ENCODE measurements around the gene ARHGEF3.

DNA sequence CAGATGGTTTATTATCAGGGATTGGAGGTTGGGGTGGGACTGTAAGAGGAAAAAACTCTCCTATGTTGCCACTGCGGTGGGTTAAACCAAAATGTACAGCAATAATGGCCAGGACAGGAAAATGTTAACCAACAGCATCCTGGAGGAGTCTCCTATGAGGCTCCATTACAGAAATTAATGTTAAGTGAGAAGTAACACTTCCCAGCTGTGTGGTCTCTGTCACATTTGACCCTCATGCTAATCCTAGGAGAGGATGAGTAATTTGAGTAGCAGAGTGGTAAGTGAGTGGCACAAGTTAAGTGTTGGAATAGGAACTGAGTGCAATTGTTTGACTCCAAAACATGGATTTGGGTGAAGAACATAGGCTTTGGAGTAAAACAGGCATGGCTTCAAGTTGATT is 39.0 kb downstream of the ARHGEF3 start:
- TF ChIP-seq, protein P1, sequence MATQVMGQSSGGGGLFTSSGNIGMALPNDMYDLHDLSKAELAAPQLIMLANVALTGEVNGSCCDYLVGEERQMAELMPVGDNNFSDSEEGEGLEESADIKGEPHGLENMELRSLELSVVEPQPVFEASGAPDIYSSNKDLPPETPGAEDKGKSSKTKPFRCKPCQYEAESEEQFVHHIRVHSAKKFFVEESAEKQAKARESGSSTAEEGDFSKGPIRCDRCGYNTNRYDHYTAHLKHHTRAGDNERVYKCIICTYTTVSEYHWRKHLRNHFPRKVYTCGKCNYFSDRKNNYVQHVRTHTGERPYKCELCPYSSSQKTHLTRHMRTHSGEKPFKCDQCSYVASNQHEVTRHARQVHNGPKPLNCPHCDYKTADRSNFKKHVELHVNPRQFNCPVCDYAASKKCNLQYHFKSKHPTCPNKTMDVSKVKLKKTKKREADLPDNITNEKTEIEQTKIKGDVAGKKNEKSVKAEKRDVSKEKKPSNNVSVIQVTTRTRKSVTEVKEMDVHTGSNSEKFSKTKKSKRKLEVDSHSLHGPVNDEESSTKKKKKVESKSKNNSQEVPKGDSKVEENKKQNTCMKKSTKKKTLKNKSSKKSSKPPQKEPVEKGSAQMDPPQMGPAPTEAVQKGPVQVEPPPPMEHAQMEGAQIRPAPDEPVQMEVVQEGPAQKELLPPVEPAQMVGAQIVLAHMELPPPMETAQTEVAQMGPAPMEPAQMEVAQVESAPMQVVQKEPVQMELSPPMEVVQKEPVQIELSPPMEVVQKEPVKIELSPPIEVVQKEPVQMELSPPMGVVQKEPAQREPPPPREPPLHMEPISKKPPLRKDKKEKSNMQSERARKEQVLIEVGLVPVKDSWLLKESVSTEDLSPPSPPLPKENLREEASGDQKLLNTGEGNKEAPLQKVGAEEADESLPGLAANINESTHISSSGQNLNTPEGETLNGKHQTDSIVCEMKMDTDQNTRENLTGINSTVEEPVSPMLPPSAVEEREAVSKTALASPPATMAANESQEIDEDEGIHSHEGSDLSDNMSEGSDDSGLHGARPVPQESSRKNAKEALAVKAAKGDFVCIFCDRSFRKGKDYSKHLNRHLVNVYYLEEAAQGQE (tag by site-specific recombination; IDR thresholded peaks at IDR 0.05): no peak
- no peak for TF ChIP-seq ZNF677 (tag by site-specific recombination; IDR thresholded peaks at IDR 0.05)
- no peak for TF ChIP-seq KLF1 (tag by site-specific recombination; IDR thresholded peaks at IDR 0.05)
- no peak for TF ChIP-seq ZNF146 (tag by site-specific recombination; IDR thresholded peaks at IDR 0.05)
- TF ChIP-seq, protein P2, sequence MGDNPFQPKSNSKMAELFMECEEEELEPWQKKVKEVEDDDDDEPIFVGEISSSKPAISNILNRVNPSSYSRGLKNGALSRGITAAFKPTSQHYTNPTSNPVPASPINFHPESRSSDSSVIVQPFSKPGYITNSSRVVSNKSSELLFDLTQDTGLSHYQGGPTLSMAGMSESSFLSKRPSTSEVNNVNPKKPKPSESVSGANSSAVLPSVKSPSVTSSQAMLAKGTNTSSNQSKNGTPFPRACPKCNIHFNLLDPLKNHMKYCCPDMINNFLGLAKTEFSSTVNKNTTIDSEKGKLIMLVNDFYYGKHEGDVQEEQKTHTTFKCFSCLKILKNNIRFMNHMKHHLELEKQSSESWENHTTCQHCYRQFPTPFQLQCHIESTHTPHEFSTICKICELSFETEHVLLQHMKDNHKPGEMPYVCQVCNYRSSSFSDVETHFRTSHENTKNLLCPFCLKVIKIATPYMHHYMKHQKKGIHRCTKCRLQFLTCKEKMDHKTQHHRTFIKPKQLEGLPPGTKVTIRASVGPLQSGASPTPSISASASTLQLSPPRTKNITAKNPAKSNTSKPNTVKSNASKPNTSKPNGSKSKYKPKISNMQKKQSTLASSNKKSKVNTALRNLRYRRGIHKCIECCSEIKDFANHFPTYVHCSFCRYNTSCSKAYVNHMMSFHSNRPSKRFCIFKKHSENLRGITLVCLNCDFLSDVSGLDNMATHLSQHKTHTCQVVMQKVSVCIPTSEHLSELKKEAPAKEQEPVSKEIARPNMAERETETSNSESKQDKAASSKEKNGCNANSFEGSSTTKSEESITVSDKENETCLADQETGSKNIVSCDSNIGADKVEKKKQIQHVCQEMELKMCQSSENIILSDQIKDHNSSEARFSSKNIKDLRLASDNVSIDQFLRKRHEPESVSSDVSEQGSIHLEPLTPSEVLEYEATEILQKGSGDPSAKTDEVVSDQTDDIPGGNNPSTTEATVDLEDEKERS (tag by site-specific recombination; IDR thresholded peaks at IDR 0.05): no peak
- TF ChIP-seq YY1 (tag by site-specific recombination; IDR thresholded peaks at IDR 0.05): no peak

Measured in HEK293 (cell line).